Stimulated activated naive CD8-positive, alpha-beta T cell treated with anti-CD3 and anti-CD28 coated beads, Interleukin-15, amount 100 ng/mL, for 72 hours (primary cell): ENCODE measurements around the gene PIK3AP1.
A peak's percentile ranks its signal among the peaks of the same experiment; 100 is the strongest.

Source experiments
- ATAC-seq: fragments of 150-1000 bp; cut with Tn5 transposase; 2 replicates; pipeline ENCODE4 v1.10.0; 2021; ENCODE audit warnings: mild to moderate bottlenecking, moderate library complexity
- DNase-seq, 2 donors: peaks; one replicate each; pipeline ENCODE4 v3.0.0; 2021 to 2022
- H3K27ac Mint-ChIP-seq, 2 donors: one replicate each; pipeline ENCODE4 v1.8.0; 2022; ENCODE audit warnings: mild to moderate bottlenecking in 2 of 2, mixed read lengths in 2 of 2, moderate library complexity in 2 of 2
- H3K27me3 Mint-ChIP-seq: one replicate; pipeline ENCODE4 v1.8.0; 2022; ENCODE audit warnings: mixed read lengths
- H3K4me1 Mint-ChIP-seq: one replicate; pipeline ENCODE4 v1.8.0; 2022; ENCODE audit warnings: mild to moderate bottlenecking, mixed read lengths
- H3K4me3 Mint-ChIP-seq, 2 donors: one replicate each; pipeline ENCODE4 v1.8.0; 2022; ENCODE audit warnings: mild to moderate bottlenecking in 2 of 2, mixed read lengths in 2 of 2, moderate library complexity in 1 of 2
- H3K9me3 Mint-ChIP-seq, 2 donors: one replicate each; pipeline ENCODE4 v1.8.0; 2022; ENCODE audit warnings: mixed read lengths in 2 of 2

The PIK3AP1 gene

GRCh38 chr10:96672481-96673175 is 47.7 kb downstream of the PIK3AP1 start:
- no peak overlapping the region for H3K4me3 Mint-ChIP-seq

GRCh38 chr10:96671211-96671890 is 49.0 kb downstream of the PIK3AP1 start:
- no peaks in the 10 kb centered on the region for H3K27me3 Mint-ChIP-seq
- peaks cover 22% of the 10 kb centered on the region for H3K4me1 Mint-ChIP-seq
- H3K4me3 Mint-ChIP-seq = peak overlapping the region in 1 of 2 donors; percentile 36
- H3K27ac Mint-ChIP-seq = peak overlapping the region; percentile 67 to 86
- ATAC-seq (peak; percentile 97), DNase-seq (peak in 1 of 2 donors; percentile 58)
- no peaks in the 10 kb centered on the region for H3K9me3 Mint-ChIP-seq

More at GRCh38 chr10:96672481-96673175, 47.7 kb downstream of the PIK3AP1 start:
- Mint-ChIP-seq H3K9me3 (no peaks in the 10 kb centered on the region), H3K27me3 (no peaks in the 10 kb centered on the region), H3K27ac (peak overlapping the region in 1 of 2 donors; percentile 61), H3K4me1 (peaks cover 22% of the 10 kb centered on the region)
- ATAC-seq (no peak), DNase-seq (no peak)

- peaks cover 22% of the 10 kb centered on the region for H3K4me1 Mint-ChIP-seq
- no peak for DNase-seq
- H3K4me3 Mint-ChIP-seq = no peak overlapping the region
- H3K27me3 Mint-ChIP-seq = no peaks in the 10 kb centered on the region
- no peaks in the 10 kb centered on the region for H3K9me3 Mint-ChIP-seq
- H3K27ac Mint-ChIP-seq = peak overlapping the region in 1 of 2 donors; percentile 36
- ATAC-seq = peak; percentile 49
Observed at GRCh38 chr10:96670786-96671185, 49.5 kb downstream of the PIK3AP1 start.

GRCh38 chr10:96667401-96667800 is 52.9 kb downstream of the PIK3AP1 start:
- H3K27me3 Mint-ChIP-seq = no peaks in the 10 kb centered on the region
- H3K27ac Mint-ChIP-seq = no peak overlapping the region
- no peak overlapping the region for H3K4me3 Mint-ChIP-seq
- H3K4me1 Mint-ChIP-seq = peaks cover 10% of the 10 kb centered on the region
- ATAC-seq = no peak
- DNase-seq = no peak
- H3K9me3 Mint-ChIP-seq = no peaks in the 10 kb centered on the region

GRCh38 chr10:96666741-96667140 is 53.6 kb downstream of the PIK3AP1 start:
- no peak for ATAC-seq
- no peak overlapping the region for H3K4me3 Mint-ChIP-seq
- H3K27me3 Mint-ChIP-seq = no peaks in the 10 kb centered on the region
- H3K9me3 Mint-ChIP-seq = no peaks in the 10 kb centered on the region
- H3K27ac Mint-ChIP-seq = no peak overlapping the region
- no peak for DNase-seq
- peaks cover 9% of the 10 kb centered on the region for H3K4me1 Mint-ChIP-seq

GRCh38 chr10:96665306-96665705 is 55.0 kb downstream of the PIK3AP1 start:
- ATAC-seq (no peak), DNase-seq (no peak)
- Mint-ChIP-seq H3K4me1 (no peaks in the 10 kb centered on the region), H3K27ac (no peak overlapping the region), H3K4me3 (no peak overlapping the region), H3K27me3 (no peaks in the 10 kb centered on the region), H3K9me3 (no peaks in the 10 kb centered on the region)

- ATAC-seq (peak; percentile 87), DNase-seq (no peak)
- H3K27ac Mint-ChIP-seq = no peak overlapping the region
- H3K4me3 Mint-ChIP-seq = no peak overlapping the region
- H3K4me1 Mint-ChIP-seq = no peaks in the 10 kb centered on the region
- H3K27me3 Mint-ChIP-seq = no peaks in the 10 kb centered on the region
- no peaks in the 10 kb centered on the region for H3K9me3 Mint-ChIP-seq
Observed at GRCh38 chr10:96664563-96664962, 55.8 kb downstream of the PIK3AP1 start.

GRCh38 chr10:96663797-96664196 is 56.5 kb downstream of the PIK3AP1 start:
- Mint-ChIP-seq H3K4me3 (no peak overlapping the region), H3K27ac (no peak overlapping the region), H3K27me3 (no peaks in the 10 kb centered on the region), H3K9me3 (no peaks in the 10 kb centered on the region), H3K4me1 (no peaks in the 10 kb centered on the region)
- no peak for DNase-seq
- no peak for ATAC-seq

GRCh38 chr10:96661632-96662031 is 58.7 kb downstream of the PIK3AP1 start:
- ATAC-seq (no peak), DNase-seq (no peak)
- H3K9me3 Mint-ChIP-seq = no peaks in the 10 kb centered on the region
- no peak overlapping the region for H3K4me3 Mint-ChIP-seq
- peaks cover 16% of the 10 kb centered on the region for H3K4me1 Mint-ChIP-seq
- H3K27ac Mint-ChIP-seq = no peak overlapping the region
- H3K27me3 Mint-ChIP-seq = no peaks in the 10 kb centered on the region

- H3K27ac Mint-ChIP-seq = no peak overlapping the region
- peaks cover 22% of the 10 kb centered on the region for H3K4me1 Mint-ChIP-seq
- peaks cover 5 to 8% of the 10 kb centered on the region in 2 donors for H3K9me3 Mint-ChIP-seq
- no peak overlapping the region for H3K4me3 Mint-ChIP-seq
- H3K27me3 Mint-ChIP-seq = no peaks in the 10 kb centered on the region
- ATAC-seq = no peak
- DNase-seq = no peak
Observed at GRCh38 chr10:96660297-96660696, 60.0 kb downstream of the PIK3AP1 start.

- DNase-seq (no peak), ATAC-seq (no peak)
- Mint-ChIP-seq H3K4me3 (no peak overlapping the region), H3K4me1 (peaks cover 22% of the 10 kb centered on the region), H3K27ac (no peak overlapping the region), H3K9me3 (peaks cover 13 to 17% of the 10 kb centered on the region in 2 donors), H3K27me3 (no peaks in the 10 kb centered on the region)
Observed at GRCh38 chr10:96658844-96659243, 61.5 kb downstream of the PIK3AP1 start.

GRCh38 chr10:96657385-96657784 is 62.9 kb downstream of the PIK3AP1 start:
- H3K27ac Mint-ChIP-seq = no peak overlapping the region
- peaks cover 13 to 17% of the 10 kb centered on the region in 2 donors for H3K9me3 Mint-ChIP-seq
- no peaks in the 10 kb centered on the region for H3K27me3 Mint-ChIP-seq
- ATAC-seq (peak; percentile 53), DNase-seq (no peak)
- H3K4me3 Mint-ChIP-seq = no peak overlapping the region
- H3K4me1 Mint-ChIP-seq = peaks cover 28% of the 10 kb centered on the region

GRCh38 chr10:96656839-96657238 is 63.5 kb downstream of the PIK3AP1 start:
- no peak overlapping the region for H3K4me3 Mint-ChIP-seq
- peaks cover 13 to 17% of the 10 kb centered on the region in 2 donors for H3K9me3 Mint-ChIP-seq
- DNase-seq (no peak), ATAC-seq (no peak)
- H3K27me3 Mint-ChIP-seq = no peaks in the 10 kb centered on the region
- no peak overlapping the region for H3K27ac Mint-ChIP-seq
- peaks cover 33% of the 10 kb centered on the region for H3K4me1 Mint-ChIP-seq

GRCh38 chr10:96656198-96656577 is 64.1 kb downstream of the PIK3AP1 start:
- H3K9me3 Mint-ChIP-seq = peaks cover 13 to 17% of the 10 kb centered on the region in 2 donors
- ATAC-seq (no peak), DNase-seq (no peak)
- H3K27ac Mint-ChIP-seq = no peak overlapping the region
- H3K4me1 Mint-ChIP-seq = peaks cover 40% of the 10 kb centered on the region
- H3K4me3 Mint-ChIP-seq = no peak overlapping the region
- H3K27me3 Mint-ChIP-seq = no peaks in the 10 kb centered on the region

GRCh38 chr10:96655461-96656197 is 64.7 kb downstream of the PIK3AP1 start:
- peaks cover 13 to 17% of the 10 kb centered on the region in 2 donors for H3K9me3 Mint-ChIP-seq
- no peak overlapping the region for H3K27ac Mint-ChIP-seq
- no peak overlapping the region for H3K4me3 Mint-ChIP-seq
- ATAC-seq (no peak), DNase-seq (no peak)
- H3K27me3 Mint-ChIP-seq = no peaks in the 10 kb centered on the region
- H3K4me1 Mint-ChIP-seq = peaks cover 45% of the 10 kb centered on the region

GRCh38 chr10:96651998-96652431 is 68.3 kb downstream of the PIK3AP1 start:
- peaks cover 13 to 17% of the 10 kb centered on the region in 2 donors for H3K9me3 Mint-ChIP-seq

More at GRCh38 chr10:96651998-96652431, 68.3 kb downstream of the PIK3AP1 start:
- H3K27me3 Mint-ChIP-seq = no peaks in the 10 kb centered on the region
- DNase-seq (peak; percentile 34 to 68), ATAC-seq (peak; percentile 86)
- H3K4me3 Mint-ChIP-seq = peak overlapping the region; percentile 36 to 38
- peaks cover 59% of the 10 kb centered on the region for H3K4me1 Mint-ChIP-seq
- peak overlapping the region in 1 of 2 donors; percentile 70 for H3K27ac Mint-ChIP-seq
